Parathyroid adenoma (tissue), 2 donors: ENCODE results near the gene CHEK1.
A peak's percentile ranks its signal among the peaks of the same experiment; 100 is the strongest.
"Not testable (repeated sequence)": the region's sequence is repeated elsewhere in the genome, so short reads cannot be mapped to it uniquely, and the experiment has no call there.

Source experiments
- H2AFZ ChIP-seq: fragments of 300-600 bp; sonication (generic); one replicate; pipeline ENCODE4 v1.7.0; 2017; ENCODE audit warnings: antibody characterized with exemption, mild to moderate bottlenecking
- H3K27ac ChIP-seq: fragments of 300-600 bp; sonication (generic); one replicate; pipeline ENCODE4 v1.7.0; 2017
- H3K27me3 ChIP-seq: fragments of 300-600 bp; sonication (generic); one replicate; pipeline ENCODE4 v1.7.0; 2017; ENCODE audit warnings: low read length; ENCODE audit not compliant: control insufficient read depth, insufficient read depth
- H3K36me3 ChIP-seq: fragments of 300-600 bp; sonication (generic); one replicate; pipeline ENCODE4 v1.7.0; 2017; ENCODE audit warnings: low read length; ENCODE audit not compliant: control insufficient read depth, insufficient read depth
- H3K4me1 ChIP-seq: fragments of 300-600 bp; sonication (generic); one replicate; pipeline ENCODE4 v1.7.0; 2017; ENCODE audit warnings: control low read depth
- H3K4me2 ChIP-seq: fragments of 300-600 bp; sonication (generic); one replicate; pipeline ENCODE4 v1.7.0; 2017; ENCODE audit warnings: low read length
- H3K4me3 ChIP-seq: fragments of 300-600 bp; sonication (generic); one replicate; pipeline ENCODE4 v1.7.0; 2017; ENCODE audit warnings: low read depth, low read length
- H3K79me2 ChIP-seq: fragments of 300-600 bp; sonication (generic); one replicate; pipeline ENCODE4 v1.7.0; 2017; ENCODE audit warnings: control low read depth
- H3K9ac ChIP-seq: fragments of 300-600 bp; sonication (generic); one replicate; pipeline ENCODE4 v1.7.0; 2017; ENCODE audit warnings: mild to moderate bottlenecking
- H3K9me3 ChIP-seq: fragments of 300-600 bp; sonication (generic); one replicate; pipeline ENCODE4 v1.7.0; 2017; ENCODE audit warnings: low read length; ENCODE audit not compliant: control insufficient read depth
- CTCF ChIP-seq: fragments of 300-600 bp; sonication (generic); IDR thresholded peaks from one replicate; pipeline ENCODE4 v1.7.0; 2017; ENCODE audit warnings: antibody characterized with exemption, mild to moderate bottlenecking
- donor health status: primary hyperparathyroidism.

The CHEK1 gene

GRCh38 chr11:125624756-125625213, at the start of gene CHEK1:
CHEK1 (plus strand) TSS chr11:125625163; CDS start chr11:125626769, 1,606 bp downstream.
- Histone ChIP-seq H3K27me3 (no peaks in the 10 kb centered on the region), H3K9me3 (no peaks in the 10 kb centered on the region), H2AFZ (peak within 1 kb of the TSS; percentile 85), H3K4me2 (peak within 1 kb of the TSS; percentile 69), H3K27ac (peak within 1 kb of the TSS; percentile 87), H3K36me3 (no peaks in the 10 kb centered on the region), H3K9ac (peak within 1 kb of the TSS; percentile 8), H3K4me3 (peak within 1 kb of the TSS; percentile 72), H3K79me2 (no peaks in the 10 kb centered on the region), H3K4me1 (peaks cover 4% of the 10 kb centered on the region)
- TF ChIP-seq CTCF: no peak

GRCh38 chr11:125577181-125577580, 47.8 kb upstream of the CHEK1 start:
- not testable (repeated sequence) for H3K9ac ChIP-seq, H3K9me3 ChIP-seq, H3K4me3 ChIP-seq, H3K36me3 ChIP-seq, H2AFZ ChIP-seq, H3K4me1 ChIP-seq, H3K4me2 ChIP-seq, H3K27me3 ChIP-seq, H3K79me2 ChIP-seq
- peak overlapping the region; percentile 96 for H3K27ac ChIP-seq

- Histone ChIP-seq H3K4me3 (peak overlapping the region; percentile 11), H3K4me2 (no peak overlapping the region), H3K9me3 (no peaks in the 10 kb centered on the region), H3K27ac (peak overlapping the region; percentile 96), H3K27me3 (no peaks in the 10 kb centered on the region), H3K36me3 (peaks cover 2% of the 10 kb centered on the region), H2AFZ (no peak overlapping the region), H3K79me2 (no peaks in the 10 kb centered on the region), H3K9ac (no peak overlapping the region), H3K4me1 (peaks cover 11% of the 10 kb centered on the region)
- TF ChIP-seq CTCF: no peak
These were observed 46.2 kb upstream of the CHEK1 start for GRCh38 chr11:125578783-125579182.

GRCh38 chr11:125579811-125580210, 45.2 kb upstream of the CHEK1 start:
- Histone ChIP-seq H3K9ac (no peak overlapping the region), H3K27ac (peak overlapping the region; percentile 96), H3K79me2 (no peaks in the 10 kb centered on the region), H3K4me3 (no peak overlapping the region), H3K4me2 (no peak overlapping the region), H3K4me1 (peaks cover 11% of the 10 kb centered on the region), H3K9me3 (no peaks in the 10 kb centered on the region), H3K36me3 (peaks cover 2% of the 10 kb centered on the region), H3K27me3 (no peaks in the 10 kb centered on the region), H2AFZ (no peak overlapping the region)
- TF ChIP-seq CTCF: no peak

- Histone ChIP-seq H3K79me2 (no peaks in the 10 kb centered on the region), H3K36me3 (peaks cover 2% of the 10 kb centered on the region), H3K4me1 (peaks cover 18% of the 10 kb centered on the region), H3K4me2 (no peak overlapping the region), H3K4me3 (no peak overlapping the region), H3K27ac (peak overlapping the region; percentile 67), H3K9me3 (no peaks in the 10 kb centered on the region), H3K27me3 (no peaks in the 10 kb centered on the region), H2AFZ (no peak overlapping the region), H3K9ac (no peak overlapping the region)
- no peak for TF ChIP-seq CTCF
These were observed 41.5 kb upstream of the CHEK1 start for GRCh38 chr11:125583496-125583895.
